NCI-H2107 (cell line): ENCODE measurements around the gene ZBTB20.

Source experiments
- DNase-seq: peaks from one replicate; lab custom pipeline; 2025; lab: John Stamatoyannopoulos, UW

Gene ZBTB20

DNA sequence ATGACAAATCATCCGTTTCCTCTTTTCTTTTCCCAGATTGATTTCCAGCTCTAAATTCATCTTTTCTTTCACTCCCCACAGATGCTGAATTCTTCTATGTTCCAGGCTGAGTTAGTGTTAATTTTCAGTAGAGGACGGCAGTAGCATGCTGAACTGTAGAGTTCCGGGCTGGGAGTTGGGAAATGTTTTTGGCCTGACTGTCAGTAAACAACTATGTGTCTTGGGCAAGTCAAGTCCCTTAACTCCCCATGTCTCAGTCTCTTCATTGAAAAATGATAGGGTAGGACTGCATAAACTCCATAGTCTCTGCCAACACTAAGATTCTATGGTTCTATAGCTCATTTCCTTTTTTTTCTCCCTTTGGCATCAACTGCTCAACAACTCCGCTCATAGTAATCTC, 519.3 kb downstream of the ZBTB20 start:
- no peak for DNase-seq

DNA sequence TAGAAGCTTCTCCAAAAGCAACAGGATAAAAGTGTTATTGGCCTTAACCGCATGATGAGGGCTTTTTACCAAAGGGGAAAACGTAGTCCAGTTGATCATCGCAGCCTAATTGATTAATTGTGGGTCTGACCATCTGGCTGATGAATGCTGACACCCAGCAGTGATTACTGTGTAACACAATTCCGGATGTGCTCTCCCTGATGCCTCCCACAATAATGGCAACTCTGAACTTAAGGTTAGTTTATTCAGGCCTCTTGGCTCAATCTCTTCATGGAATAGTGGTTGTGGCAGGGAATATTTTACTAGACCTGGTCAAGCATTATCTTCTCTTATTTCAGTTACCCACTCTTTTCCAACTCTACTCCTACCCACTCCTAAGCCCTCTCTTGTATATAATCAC, 520.3 kb downstream of the ZBTB20 start:
- no peak for DNase-seq

DNA sequence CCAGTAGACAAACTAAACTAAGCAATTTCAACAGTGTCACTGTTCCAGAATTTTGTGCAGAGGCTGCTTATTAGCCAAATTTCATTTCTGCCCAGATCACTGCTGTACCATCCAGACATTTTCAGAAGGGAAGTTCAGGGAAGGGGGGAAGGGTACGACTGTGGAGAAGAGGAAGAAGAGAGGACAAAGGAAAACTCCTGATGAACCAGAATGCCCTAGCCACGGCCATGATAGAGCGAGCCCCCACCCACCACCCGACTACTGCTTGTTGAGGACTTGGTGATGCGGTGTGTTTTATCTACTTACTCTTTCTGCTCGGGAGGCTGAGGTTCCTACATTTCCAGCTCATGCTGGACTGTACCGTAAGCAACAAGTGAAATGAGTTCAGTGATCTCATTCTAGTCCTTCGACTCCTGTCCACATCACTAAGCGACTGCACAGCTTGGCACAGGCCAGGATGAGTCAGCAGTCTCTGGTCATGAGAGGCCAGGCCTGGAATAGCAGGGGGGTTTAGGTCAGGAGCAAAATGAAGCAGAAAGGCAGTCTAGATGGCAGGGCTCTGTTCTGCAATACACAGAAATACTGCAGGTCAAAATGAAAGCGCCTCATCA, 522.4 kb downstream of the ZBTB20 start:
- no peak for DNase-seq

DNA sequence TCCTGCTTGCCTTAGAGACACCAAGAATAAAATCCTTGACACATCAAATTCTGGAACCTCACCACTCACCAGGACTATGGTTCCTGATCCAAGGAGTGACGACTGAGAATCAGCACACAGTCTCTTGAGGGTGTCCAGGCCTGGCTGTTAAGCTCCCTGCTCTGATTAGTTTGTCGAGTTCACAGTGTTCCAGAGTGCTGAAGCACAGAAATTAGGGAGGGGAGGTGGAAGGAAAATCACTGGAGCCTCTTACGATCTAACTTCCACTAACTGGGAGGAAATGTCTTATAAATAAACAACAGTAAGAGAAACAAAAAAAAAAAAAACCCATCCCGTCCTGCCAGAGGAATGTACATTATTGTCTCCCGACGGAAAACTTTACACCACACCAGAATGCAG, 523.0 kb downstream of the ZBTB20 start:
- no peak for DNase-seq

DNA sequence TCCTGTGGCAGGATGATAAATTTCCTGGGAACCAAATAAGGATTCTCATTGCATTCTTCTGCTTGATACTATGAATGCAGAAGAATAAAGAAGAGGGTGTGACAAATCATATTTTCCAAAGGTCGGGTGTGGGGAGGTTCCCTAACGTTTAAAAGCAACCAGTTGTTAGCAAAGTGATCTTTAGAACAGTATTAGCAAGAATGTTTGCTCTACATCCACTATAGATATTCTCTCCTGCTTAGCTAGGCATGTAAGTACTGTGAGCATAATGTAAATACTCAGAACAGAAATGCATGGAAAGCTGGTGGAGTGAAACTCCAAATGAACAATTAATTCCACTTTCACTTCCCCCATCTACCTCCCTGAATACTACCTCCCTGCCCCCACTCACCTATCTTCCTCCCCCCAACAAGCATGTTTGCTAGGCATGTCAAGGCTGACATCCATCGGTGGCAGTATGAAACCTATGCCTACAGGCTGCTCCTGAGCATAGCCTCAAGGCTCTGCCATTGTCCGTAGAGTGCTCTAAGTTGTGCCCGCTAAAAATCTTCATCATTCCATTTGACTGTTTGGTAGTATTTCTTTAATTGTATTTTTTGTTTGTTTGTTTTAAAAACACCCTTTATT, 523.6 kb downstream of the ZBTB20 start:
- no peak for DNase-seq

DNA sequence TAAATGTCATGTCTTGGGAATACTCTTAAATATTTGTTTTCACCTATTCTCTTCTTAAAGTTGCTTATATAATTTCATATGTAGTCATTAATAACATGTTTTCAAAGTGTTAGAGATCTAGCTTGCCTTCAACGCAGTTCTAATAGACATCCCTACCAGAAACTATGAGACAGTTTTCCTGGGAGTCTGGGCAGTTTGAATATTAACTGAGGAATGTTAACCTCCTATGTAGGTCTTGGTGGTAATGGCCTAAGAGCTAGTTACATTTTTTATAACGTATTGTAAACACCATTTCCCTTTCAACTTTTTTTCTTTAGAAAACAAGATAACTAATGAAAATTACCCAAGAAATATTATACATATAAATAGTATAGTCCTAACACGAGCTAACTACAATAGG, 525.1 kb downstream of the ZBTB20 start:
- no peak for DNase-seq

DNA sequence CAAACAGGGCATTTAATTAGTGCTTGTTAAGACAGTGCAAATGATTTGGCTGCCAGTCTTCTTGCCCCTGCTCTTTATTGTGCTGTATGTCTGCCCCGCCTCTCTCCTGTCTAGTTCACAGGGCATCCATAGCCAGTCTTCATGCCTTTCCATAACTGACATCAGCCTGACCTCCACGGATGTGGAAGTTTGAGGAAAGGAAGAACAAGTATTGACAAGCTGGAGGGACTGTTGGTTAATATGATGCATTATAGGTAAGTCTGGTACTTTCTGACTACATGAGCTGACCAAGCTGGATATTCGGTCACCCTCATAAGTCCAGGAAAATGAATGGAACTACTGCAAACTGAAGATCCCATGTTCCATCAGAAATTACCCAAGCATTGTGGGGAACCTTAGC, 527.3 kb downstream of the ZBTB20 start:
- no peak for DNase-seq

DNA sequence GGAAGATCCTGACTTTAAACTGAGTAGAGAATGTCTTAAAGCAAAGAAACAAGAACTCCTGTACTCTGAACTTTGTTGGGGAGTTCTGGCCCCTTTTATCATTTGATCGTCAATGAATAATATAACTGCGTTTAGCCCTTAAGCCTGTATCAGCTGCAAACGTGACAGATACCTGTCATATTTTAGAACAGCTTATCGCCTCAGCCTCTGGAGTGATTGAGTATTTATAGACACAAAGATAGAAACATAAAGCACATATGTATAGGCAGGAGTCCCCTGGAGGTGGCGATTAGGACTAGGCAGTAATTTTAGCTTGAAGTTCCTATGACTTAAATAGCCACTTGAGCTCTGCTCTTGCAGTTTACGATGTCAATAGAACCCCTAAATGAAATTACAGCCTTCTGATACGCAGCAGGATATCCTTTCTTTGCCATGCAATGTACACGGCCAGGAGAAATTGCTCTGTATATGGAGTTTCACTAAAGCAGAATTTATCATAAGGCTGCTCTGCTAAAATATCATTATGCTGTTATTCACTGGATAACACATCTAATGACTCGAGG, 531.5 kb downstream of the ZBTB20 start:
- DNase-seq: peak; percentile 54

DNA sequence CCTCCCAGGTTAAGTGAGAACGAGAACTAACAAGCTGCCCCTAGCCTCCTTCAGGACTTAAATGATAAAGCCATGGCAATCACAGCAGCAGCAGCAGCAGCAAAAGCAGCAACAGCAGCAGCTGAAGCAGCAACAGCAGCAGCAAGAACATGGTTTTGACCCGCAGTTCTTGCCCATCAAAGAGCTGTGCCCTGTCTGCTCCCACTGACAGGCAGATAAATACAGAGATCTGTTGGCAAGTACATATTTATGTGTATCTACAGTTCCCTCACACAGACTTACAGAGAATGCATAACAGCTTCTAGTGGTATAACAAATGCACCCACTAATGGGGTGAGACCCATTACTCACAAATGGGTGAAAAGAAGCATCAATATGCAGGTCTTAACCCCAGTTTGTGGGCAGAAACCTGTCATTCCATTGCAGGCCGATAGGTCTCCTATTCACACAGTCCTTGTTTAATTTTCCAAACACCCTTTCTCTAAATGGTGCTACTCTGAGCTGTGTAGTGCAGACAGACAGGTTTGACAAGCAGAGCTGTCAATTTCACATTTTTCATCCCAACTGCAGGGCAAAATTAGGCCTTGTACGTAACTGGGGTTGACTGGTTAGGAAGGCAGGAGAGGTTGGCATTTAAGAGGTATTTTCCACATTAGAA, 537.0 kb downstream of the ZBTB20 start:
- DNase-seq: no peak

DNA sequence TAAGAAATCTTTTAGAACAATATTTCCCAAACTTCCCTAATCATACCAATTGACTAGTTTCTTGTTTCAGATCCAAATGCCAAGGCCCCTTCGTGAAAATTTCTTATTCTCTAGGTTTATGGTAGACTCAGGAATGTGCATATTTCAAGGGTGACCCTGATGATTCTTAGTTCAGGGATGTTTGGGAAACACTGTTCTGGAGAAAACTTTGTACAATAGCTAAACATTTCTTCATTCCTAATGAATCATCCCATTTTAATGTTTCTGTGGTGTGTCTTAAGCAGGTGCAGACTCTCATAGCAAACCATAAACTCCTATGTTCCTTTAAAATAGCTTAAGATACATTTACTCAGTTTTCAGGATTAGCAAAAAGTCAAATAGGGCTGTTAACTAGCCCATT, 538.8 kb downstream of the ZBTB20 start:
- DNase-seq: no peak

DNA sequence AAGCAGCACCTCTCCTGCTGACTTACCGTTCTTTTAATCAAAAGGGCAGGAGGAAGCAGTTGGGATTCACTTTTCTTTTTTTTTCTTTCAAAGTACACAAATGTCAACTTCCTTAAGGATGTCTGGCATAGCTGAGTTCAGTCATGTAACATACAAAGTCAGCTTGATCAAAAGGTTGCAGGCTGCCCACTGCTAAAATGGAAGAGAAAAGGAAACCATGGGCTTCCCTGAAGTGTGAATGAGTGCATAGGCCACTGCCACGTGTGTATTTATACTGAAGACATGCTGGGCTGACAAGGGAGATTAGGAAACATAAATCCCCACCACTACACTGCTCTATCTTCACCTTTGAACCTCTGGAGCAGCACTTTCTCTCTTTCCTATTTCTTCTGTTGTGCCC, 540.8 kb downstream of the ZBTB20 start:
- DNase-seq: no peak

DNA sequence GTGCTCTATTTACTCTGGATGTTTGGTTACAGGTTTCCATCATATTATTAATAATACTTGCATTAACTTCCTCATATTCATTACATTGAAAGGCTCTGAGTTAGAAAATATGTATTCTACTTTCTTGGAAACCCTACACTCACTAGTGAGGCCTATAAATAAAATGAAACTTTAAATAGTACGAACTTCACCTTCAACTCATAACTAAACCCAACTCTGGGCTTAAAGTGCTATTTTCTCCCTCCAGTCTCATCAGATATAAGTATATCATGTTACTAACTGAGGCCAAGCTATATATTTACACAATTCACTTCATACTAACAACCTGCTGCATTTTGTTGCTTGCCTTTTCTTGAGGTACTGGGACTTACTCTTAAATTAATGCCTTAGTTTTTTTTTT, 546.5 kb downstream of the ZBTB20 start:
- no peak for DNase-seq

DNA sequence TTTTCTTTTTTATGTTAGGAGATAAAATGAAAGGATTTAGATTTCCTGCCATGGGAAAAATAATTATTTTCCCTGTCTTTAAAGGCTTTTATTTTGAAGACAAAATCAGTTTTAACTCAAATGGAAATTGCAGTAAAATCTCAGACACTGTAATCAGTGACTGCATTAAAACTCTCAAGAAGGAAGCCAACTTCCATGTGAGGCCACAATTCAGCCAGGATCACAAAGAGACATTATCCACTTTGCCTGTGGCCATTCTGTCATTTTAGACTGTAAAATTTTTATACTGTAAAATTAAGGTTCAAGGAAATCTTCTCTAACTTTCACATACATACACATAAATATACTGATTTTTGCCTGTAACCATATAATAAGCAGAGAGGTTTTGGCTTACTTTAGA, 549.2 kb downstream of the ZBTB20 start:
- no peak for DNase-seq

DNA sequence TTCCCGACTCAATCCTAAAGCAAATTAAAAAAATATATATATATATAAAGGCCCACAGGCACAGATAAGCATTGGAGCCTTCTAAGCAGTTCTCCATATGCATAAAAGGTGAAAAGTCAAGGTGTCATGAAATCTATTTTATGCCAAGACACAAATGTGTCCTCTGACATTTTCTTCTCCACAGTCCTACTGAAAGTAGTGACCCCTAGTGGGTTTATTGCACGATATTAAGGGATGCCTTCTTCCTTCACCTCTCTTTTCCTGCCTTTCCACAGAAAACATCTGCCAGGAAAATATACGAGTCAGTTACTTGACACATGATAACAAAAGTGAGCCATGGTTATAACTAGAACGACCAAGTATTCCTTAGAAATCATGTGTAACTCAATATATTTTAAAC, 550.1 kb downstream of the ZBTB20 start:
- no peak for DNase-seq

DNA sequence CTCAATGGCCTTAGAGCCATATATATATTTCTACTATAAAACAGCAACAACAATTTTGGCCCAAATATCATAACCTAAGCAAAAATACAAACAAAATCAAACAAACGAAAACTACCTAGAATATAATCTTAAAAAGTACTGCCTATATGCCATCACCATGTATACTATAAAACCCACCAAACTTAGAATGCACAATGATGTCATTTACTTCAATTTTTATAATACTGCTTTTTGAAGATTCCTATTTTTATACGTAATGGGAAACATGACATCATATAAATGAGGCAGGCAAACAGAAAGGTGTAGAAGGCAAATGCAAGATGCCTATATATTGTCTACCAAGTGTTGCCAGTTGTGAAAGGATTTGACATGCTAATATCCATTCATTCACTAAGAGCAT, 550.9 kb downstream of the ZBTB20 start:
- DNase-seq: no peak

DNA sequence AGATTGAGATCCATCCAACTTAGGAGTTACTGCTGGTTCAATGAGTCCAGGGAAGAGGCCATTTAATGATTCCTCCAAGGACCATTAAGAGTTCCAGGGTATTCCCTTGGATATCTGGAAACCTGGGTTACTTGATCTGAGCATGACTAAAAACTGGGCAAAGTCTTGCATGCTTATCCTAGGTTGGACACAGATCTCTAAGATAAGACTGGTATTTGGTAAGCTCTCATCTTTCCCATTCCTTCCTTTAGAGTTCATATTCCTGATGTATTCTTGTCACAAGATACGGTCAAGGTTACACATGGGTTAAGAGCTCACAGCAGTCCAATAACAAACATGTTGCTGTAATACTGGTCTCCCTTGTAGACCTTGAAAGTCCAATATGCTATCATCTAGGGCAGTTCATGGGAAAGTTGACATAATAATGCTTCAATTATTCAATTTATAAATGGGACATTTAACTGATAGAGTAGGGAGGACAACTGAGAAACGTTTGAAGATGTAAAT, 551.5 kb downstream of the ZBTB20 start:
- DNase-seq: no peak

DNA sequence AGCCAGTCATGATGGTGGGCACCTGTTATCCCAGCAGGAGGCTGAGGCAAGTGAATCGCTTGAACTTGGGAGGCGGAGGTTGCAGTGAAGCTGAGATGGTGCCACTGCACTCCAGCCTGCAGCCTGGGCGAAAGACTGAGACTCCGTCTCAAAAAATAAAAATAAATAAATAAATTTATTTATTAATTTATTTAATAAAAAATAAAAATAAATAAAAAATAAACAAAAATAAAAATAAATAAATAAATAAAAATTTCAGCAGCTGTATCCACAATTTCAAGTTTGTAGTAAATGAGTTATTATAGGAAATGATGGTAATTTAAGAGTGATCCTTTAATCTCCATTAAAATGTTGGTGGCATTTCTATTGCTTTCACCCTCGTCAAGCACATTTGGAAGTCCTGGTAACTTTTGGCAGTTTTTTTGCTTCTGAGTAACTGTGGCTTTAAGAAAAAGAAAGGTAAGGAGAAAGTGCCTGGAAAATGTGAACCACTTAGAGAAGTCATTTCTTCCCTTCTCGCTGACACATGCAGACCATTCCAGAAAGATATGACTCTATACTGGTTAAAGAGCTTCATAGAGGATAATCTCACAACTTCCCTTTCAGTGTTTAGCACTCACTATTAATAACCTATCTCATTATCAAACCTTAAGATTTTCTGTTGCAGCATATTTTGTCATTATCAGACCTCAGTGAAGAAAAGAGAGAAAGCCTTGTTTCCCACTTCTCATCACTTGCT, 556.6 kb downstream of the ZBTB20 start:
- DNase-seq: no peak

DNA sequence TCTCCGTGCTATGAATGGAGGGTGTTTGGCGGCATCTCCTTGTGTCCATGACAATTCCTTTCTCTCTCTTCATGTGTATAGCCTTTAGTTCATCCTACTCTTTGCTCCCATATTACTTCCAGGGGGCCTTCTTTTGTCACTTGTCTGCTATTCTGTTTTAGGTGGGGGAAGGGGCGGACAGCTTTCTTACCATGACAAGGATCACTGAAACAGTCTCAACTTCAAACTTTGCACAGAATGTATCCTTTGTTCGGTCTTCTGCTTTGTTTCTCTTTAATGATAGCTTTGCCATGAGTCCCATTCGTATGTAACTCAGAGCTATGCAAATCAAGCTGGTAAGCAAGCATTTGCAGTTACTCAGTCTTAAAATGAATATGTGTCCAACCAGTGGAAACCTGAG, 559.1 kb downstream of the ZBTB20 start:
- no peak for DNase-seq

DNA sequence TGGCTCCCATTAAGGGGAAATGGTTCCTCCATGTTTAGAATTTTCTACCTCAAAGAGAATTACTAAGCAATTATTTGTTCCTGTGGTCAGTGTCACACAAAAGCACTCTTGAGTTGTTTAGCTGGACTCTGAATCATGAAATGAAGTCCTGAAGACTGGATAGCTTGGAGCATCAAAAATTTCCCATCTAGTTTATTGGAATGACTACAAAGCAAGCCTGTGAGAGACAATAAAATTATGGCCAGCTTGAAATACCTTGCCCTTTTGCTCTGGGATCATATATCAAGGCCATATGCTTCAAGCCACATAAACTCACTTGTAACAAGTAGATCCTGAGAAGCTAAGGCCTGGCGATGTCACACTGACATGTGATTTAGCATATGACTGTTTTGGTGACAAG, 561.0 kb downstream of the ZBTB20 start:
- no peak for DNase-seq

DNA sequence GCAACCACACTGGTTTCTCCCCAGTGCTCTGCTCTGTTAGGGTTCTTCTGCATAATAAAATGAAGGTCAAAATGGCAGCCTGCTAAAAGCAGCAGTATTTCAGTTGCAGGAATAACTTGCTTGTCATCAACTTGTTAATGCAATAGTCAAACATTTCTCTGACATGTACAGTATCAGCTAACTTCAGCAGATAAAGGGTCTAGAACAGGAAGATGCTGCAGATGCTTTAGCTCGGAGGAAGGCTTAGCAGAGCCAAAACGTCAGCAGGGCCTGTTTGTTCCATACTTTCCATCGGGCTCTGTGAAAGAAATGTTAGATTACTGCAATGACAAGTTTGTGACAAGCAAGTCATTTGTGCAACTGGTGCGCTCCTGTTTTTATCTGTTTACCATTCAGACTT, 561.4 kb downstream of the ZBTB20 start:
- DNase-seq: no peak

DNA sequence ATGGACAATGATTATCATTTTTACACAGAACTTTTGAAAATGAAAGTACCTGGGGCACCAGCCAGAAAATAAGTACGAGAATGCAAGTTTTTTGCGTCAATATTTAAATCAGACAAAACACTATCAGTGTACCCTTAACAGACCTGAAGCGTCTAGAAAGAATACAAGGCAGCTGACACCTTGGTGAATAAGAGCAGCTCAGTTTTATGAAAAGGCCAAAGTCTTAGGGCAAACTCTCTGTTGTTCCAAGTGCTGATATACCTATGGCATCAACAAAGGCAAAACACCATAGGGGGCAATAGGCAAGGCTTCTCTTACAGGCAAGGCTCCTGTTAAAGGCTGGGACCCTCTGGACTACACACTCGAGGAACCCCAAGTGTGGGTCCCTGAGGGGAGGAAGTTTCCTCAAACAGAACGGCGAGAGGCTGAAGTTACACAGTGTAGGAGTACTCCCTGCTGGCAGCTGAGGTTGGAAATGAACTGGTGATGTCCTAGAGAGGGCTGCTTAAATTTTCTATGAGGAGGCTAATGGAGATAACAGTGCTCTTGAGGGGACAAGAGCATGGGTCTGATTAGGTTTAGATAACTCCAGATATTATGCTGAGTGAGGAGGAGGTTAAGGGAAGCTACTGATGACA, 562.2 kb downstream of the ZBTB20 start:
- DNase-seq: no peak

DNA sequence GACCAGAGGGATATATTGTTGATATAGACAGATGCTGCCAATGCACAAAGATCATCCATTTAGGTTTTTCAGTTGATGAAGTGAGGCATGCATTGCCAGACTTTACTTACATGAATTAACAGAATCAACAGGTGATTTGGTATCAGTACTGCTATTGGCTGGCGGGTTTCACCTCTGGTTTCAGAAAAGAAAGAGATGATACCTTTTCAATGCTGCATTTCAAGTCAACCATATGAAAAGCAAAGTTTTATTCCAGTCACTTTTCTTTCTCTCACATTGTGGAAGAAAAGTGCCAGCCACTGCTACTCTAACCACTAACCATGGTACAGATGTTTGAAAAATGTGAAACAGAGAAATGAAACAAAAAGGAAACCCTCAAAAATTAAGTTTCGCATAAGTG, 564.2 kb downstream of the ZBTB20 start:
- no peak for DNase-seq
